Duodenal mucosa (tissue), 2 donors: ENCODE data around the gene THSD1.
A peak's percentile ranks its signal among the peaks of the same experiment; 100 is the strongest.
"Not testable (repeated sequence)": the region's sequence is repeated elsewhere in the genome, so short reads cannot be mapped to it uniquely, and the experiment has no call there.

Source experiments
- H3K27ac ChIP-seq: one replicate; pipeline ENCODE4 v1.7.0; 2013; ENCODE audit warnings: low read depth, low read length
- H3K27me3 ChIP-seq, 2 donors: one replicate each; pipeline ENCODE4 v1.7.0; 2013; ENCODE audit warnings: low read length in 2 of 2, control low read depth in 1 of 2; ENCODE audit not compliant: insufficient read depth in 2 of 2, control insufficient read depth in 1 of 2
- H3K36me3 ChIP-seq, 2 donors: one replicate each; pipeline ENCODE4 v1.7.0; 2013; ENCODE audit warnings: low read length in 2 of 2, control low read depth in 1 of 2; ENCODE audit not compliant: insufficient read depth in 2 of 2, control insufficient read depth in 1 of 2
- H3K4me1 ChIP-seq, 2 donors: one replicate each; pipeline ENCODE4 v1.7.0; 2013; ENCODE audit warnings: low read length in 2 of 2, control low read depth in 1 of 2; ENCODE audit not compliant: insufficient read depth in 2 of 2, control insufficient read depth in 1 of 2
- H3K4me3 ChIP-seq, 2 donors: one replicate each; pipeline ENCODE4 v1.7.0; 2013; ENCODE audit warnings: low read length in 2 of 2, low read depth in 1 of 2
- H3K9ac ChIP-seq, 2 donors: one replicate each; pipeline ENCODE4 v1.7.0; 2013; ENCODE audit warnings: low read length in 2 of 2, low read depth in 1 of 2
- H3K9me3 ChIP-seq, 2 donors: one replicate each; pipeline ENCODE4 v1.7.0; 2013; ENCODE audit warnings: low read length in 2 of 2, control low read depth in 1 of 2; ENCODE audit not compliant: control insufficient read depth in 1 of 2

The THSD1 gene

DNA sequence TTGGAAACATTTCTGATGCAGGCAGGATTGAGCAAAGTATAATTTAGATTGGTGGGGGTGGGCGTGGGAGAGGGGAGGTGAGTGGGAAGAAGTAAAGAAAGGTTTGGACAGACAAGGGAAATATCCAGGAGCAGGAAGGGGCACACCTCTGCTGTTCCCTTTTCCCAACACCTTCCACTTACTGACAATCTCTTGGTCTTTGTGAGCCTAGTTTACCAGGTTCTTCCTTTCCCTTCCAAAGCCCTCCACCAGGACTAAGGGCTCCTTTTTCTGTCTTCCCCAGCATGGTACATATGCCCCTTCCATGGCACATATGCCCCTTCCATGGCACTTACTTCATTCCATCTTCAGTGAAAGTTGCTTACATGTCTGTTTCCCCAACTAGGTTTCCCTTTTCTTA lies 6.2 kb upstream of the THSD1 start:
- peaks cover 31 to 34% of the 10 kb centered on the region in 2 donors for H3K36me3 ChIP-seq
- no peaks in the 10 kb centered on the region for H3K9me3 ChIP-seq
- no peak overlapping the region for H3K27ac ChIP-seq
- H3K9ac ChIP-seq: no peak overlapping the region
- no peaks in the 10 kb centered on the region for H3K4me1 ChIP-seq
- H3K27me3 ChIP-seq: no peaks in the 10 kb centered on the region
- H3K4me3 ChIP-seq: no peak overlapping the region

DNA sequence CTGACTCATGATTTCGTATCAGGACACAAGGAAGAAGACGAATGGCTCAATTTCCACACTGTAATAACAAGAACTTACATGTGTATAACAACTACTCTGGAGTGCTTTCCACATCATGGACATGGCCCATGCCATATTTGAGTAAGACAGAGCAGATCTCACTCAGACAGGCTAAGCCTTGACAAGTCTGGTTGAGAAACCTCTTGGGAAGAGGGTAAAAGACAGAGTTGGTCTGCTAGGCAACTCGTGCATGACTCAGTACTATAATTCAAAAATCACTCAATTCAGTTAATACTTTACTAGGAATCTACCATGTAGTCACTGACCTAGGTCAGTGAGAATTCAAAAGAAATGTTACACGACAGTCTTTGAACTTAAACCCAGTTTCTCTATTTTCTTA lies 5.7 kb upstream of the THSD1 start:
- H3K27ac ChIP-seq: no peak overlapping the region
- no peaks in the 10 kb centered on the region for H3K4me1 ChIP-seq
- peaks cover 28 to 34% of the 10 kb centered on the region in 2 donors for H3K36me3 ChIP-seq

DNA sequence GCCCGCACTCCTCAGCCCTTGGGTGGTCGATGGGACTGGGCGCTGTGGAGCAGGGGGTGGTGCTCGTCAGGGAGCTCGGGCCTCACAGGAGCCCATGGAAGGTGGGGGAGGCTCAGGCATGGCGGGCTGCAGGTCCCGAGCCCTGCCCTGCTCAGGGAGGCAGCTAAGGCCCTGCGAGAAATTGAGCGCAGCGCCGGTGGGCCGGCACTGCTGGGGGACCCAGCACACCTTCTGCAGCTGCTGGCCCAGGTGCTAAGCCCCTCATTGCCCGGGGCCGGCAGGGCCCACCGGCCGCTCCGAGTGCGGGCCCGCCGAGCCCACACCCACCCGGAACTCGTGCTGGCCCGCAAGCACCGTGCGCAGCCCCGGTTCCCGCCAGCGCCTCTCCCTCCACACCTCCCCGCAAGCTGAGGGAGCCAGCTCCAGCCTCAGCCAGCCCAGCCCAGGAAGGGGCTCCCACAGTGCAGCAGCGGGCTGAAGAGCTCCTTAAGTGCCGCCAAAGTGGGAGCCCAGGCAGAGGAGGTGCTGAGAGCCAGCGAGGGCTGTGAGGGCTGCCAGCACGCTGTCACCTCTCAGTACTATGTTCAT lies 2.2 kb upstream of the THSD1 start:
- not testable (repeated sequence) for H3K9me3 ChIP-seq, H3K4me1 ChIP-seq, H3K27ac ChIP-seq, H3K4me3 ChIP-seq, H3K9ac ChIP-seq
- Histone ChIP-seq H3K27me3 (peaks cover 10% of the 10 kb centered on the region in 2 donors), H3K36me3 (peaks cover 0 to 17% of the 10 kb centered on the region in 2 donors)

More for the DNA sequence above, 5.7 kb upstream of the THSD1 start:
- no peak overlapping the region for H3K4me3 ChIP-seq
- H3K9ac ChIP-seq: no peak overlapping the region
- no peaks in the 10 kb centered on the region for H3K9me3 ChIP-seq
- H3K27me3 ChIP-seq: no peaks in the 10 kb centered on the region

DNA sequence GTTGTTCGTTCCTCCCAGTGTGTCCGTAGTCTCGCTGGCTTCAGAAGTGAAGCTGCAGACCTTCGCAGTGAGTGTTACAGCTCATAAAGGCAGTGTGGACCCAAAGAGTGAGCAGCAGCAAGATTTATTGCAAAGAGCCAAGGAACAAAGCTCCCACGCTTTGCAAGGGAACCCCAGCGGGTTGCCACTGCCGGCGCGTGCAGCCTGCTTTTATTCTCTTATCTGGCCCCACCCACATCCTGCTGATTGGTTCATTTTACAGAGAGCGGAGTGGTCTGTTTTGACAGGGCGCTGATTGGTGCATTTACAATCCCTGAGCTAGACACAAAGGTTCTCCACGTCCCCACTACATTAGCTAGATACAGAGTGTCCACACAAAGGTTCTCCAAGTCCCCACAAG lies 1.5 kb upstream of the THSD1 start:
- not testable (repeated sequence) for H3K4me3 ChIP-seq, H3K27ac ChIP-seq, H3K9me3 ChIP-seq, H3K9ac ChIP-seq, H3K4me1 ChIP-seq
- Histone ChIP-seq H3K27me3 (peaks cover 10% of the 10 kb centered on the region in 2 donors), H3K36me3 (peaks cover 0 to 12% of the 10 kb centered on the region in 2 donors)

DNA sequence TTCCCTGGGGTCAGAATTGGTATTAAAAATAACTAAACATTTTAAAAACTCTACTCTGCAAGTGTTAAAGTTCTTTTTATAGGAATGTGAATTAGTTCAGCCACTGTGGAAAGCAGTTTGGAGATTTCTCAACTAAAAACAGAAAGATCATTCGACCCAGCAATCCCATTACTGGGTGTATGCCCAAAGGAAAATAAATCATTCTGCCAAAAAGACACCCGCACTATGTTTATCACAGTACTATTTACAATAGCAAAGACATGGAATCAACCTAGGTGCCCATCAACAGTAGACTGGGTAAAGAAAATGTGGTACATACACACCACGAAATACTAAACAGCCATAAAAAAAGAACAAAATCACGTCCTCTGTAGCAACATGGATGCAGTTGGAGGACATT lies 657 bp upstream of the THSD1 start:
- Histone ChIP-seq H3K27me3 (peaks cover 10% of the 10 kb centered on the region in 2 donors), H3K27ac (no peak overlapping the region), H3K9ac (no peak overlapping the region), H3K36me3 (peaks cover 0 to 6% of the 10 kb centered on the region in 2 donors), H3K4me3 (no peak overlapping the region), H3K4me1 (peaks cover 0 to 6% of the 10 kb centered on the region in 2 donors), H3K9me3 (no peaks in the 10 kb centered on the region)

GRCh38 chr13:52405369-52405766 lies 604 bp downstream of the THSD1 start:
- Histone ChIP-seq H3K27me3 (peaks cover 10% of the 10 kb centered on the region in 2 donors), H3K9me3 (no peaks in the 10 kb centered on the region), H3K27ac (no peak overlapping the region), H3K36me3 (no peaks in the 10 kb centered on the region), H3K4me3 (peak overlapping the region; percentile 63), H3K4me1 (peaks cover 0 to 6% of the 10 kb centered on the region in 2 donors), H3K9ac (no peak overlapping the region)

- no peaks in the 10 kb centered on the region for H3K36me3 ChIP-seq
- H3K4me1 ChIP-seq: no peaks in the 10 kb centered on the region
- H3K4me3 ChIP-seq: no peak overlapping the region
- no peak overlapping the region for H3K9ac ChIP-seq
- H3K27me3 ChIP-seq: no peaks in the 10 kb centered on the region
- H3K27ac ChIP-seq: no peak overlapping the region
- no peaks in the 10 kb centered on the region for H3K9me3 ChIP-seq
Measured at GRCh38 chr13:52399708-52400107, 6.3 kb downstream of the THSD1 start.

DNA sequence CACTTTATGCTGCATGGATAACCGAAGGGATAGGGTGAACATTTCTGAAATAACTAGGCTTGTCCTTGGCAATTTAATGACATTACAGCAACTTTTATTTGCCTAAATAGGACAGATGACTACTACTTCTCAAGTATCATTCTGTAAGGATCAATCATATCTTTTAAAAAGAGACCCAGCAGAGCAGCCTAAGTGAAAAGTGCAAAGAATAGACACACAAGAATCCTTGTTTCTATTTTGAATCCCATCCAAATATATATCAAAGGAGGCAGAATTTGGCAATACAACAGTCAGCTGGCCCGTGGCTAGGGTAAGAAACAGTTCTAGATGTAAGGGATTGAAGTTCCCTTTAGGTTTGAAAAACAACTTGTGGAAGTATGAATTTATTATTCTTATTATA lies 6.9 kb downstream of the THSD1 start:
- Histone ChIP-seq H3K9ac (no peak overlapping the region), H3K4me1 (no peaks in the 10 kb centered on the region), H3K4me3 (no peak overlapping the region), H3K27ac (no peak overlapping the region), H3K27me3 (no peaks in the 10 kb centered on the region), H3K9me3 (no peaks in the 10 kb centered on the region), H3K36me3 (no peaks in the 10 kb centered on the region)

DNA sequence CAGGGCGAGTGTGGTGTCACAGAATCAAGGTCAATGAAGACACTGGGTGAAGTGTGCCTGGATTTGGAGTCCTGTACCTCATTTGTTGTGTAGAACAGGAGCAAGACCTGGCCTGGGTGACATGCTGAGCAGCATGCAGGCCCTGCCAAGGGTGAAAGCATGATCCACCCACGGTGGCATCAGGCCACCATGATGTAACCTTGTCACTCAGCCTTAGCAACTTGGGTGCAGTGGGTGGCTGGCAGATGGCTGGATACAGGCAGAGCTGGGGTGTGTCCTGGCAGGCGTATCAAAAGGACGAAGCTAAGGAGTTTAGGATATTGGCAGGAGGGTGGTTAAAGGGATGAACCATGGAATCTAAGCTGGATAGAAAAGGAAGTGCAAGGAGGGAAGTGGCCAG lies 10.3 kb downstream of the THSD1 start:
- Histone ChIP-seq H3K4me1 (no peaks in the 10 kb centered on the region), H3K4me3 (no peak overlapping the region), H3K9ac (no peak overlapping the region), H3K27me3 (no peaks in the 10 kb centered on the region), H3K36me3 (no peaks in the 10 kb centered on the region), H3K9me3 (no peaks in the 10 kb centered on the region), H3K27ac (no peak overlapping the region)

- Histone ChIP-seq H3K4me1 (no peaks in the 10 kb centered on the region), H3K27ac (no peak overlapping the region), H3K9ac (no peak overlapping the region), H3K9me3 (no peaks in the 10 kb centered on the region), H3K27me3 (no peaks in the 10 kb centered on the region), H3K4me3 (no peak overlapping the region), H3K36me3 (no peaks in the 10 kb centered on the region)
Measured at GRCh38 chr13:52394586-52394985, 11.4 kb downstream of the THSD1 start.
